ENCODE measurements around the gene WFDC5.
A peak's percentile ranks its signal among the peaks of the same experiment; 100 is the strongest.

Gene WFDC5

GRCh38 chr20:45105317-45105716 lies 9.7 kb downstream of the WFDC5 start:
- H2BK12ac ChIP-seq (ENCODE audit: low read length): no peak overlapping the region
- no peak overlapping the region for H4K91ac ChIP-seq (ENCODE audit: low read depth, low read length)
- peaks cover 0 to 10% of the 10 kb centered on the region in 2 experiments for H3K4me1 ChIP-seq (ENCODE audit: control insufficient read depth in 1 of 2, insufficient read depth in 2 of 2, low read length in 2 of 2)
- no peak overlapping the region for H2BK5ac ChIP-seq (ENCODE audit: low read depth, low read length, poor library complexity)
- no peak overlapping the region for H4K8ac ChIP-seq (ENCODE audit: low read depth, low read length)
- no peak overlapping the region for H3K23ac ChIP-seq (ENCODE audit: low read length)
- H2AFZ ChIP-seq (ENCODE audit: insufficient read depth, low read length, poor library complexity): no peak overlapping the region
- no peaks in the 10 kb centered on the region for H3K36me3 ChIP-seq (ENCODE audit: control insufficient read depth in 1 of 2, insufficient read depth in 2 of 2, low read length in 2 of 2)
- WGBS (ENCODE audit: extremely low coverage, insufficient coverage, insufficient read length): no CpG with 5 or more reads among the region's 2 CpGs
- peak overlapping the region; percentile 10 for H3K27ac ChIP-seq (ENCODE audit: low read depth, low read length)
- no peak overlapping the region for H3K14ac ChIP-seq (ENCODE audit: low read length)
- H2BK120ac ChIP-seq (ENCODE audit: insufficient read depth, low read length, poor library complexity): peak overlapping the region; percentile 13
- H3K18ac ChIP-seq (ENCODE audit: low read length): no peak overlapping the region
- peaks cover under 1% of the 10 kb centered on the region for H3K9me3 ChIP-seq (ENCODE audit: insufficient read depth, low read depth, low read length)
- no peak overlapping the region for H3K4ac ChIP-seq (ENCODE audit: low read depth, low read length)
- no peaks in the 10 kb centered on the region for H3K27me3 ChIP-seq (ENCODE audit: insufficient read depth, low read length)
- H2AK5ac ChIP-seq (ENCODE audit: low read length): no peak overlapping the region
- no peak overlapping the region for H3K4me2 ChIP-seq (ENCODE audit: low read length)
- H3K4me3 ChIP-seq (ENCODE audit: low read depth, low read length): no peak overlapping the region
- H3K79me2 ChIP-seq (ENCODE audit: control insufficient read depth, insufficient read depth, low read length, poor library complexity): no peaks in the 10 kb centered on the region
- H3K79me1 ChIP-seq (ENCODE audit: low read length): peaks cover 5% of the 10 kb centered on the region
- no peak overlapping the region for H4K12ac ChIP-seq (ENCODE audit: low read depth, low read length)
- H3K9ac ChIP-seq (ENCODE audit: low read length): no peak overlapping the region
- no peak for DNase-seq

GRCh38 chr20:45104786-45105185 lies 10.2 kb downstream of the WFDC5 start:
- H3K14ac ChIP-seq (ENCODE audit: low read length): no peak overlapping the region
- no peak overlapping the region for H2AFZ ChIP-seq (ENCODE audit: insufficient read depth, low read length, poor library complexity)
- no peaks in the 10 kb centered on the region for H3K27me3 ChIP-seq (ENCODE audit: insufficient read depth, low read length)
- H4K91ac ChIP-seq (ENCODE audit: low read depth, low read length): no peak overlapping the region
- H2BK120ac ChIP-seq (ENCODE audit: insufficient read depth, low read length, poor library complexity): no peak overlapping the region
- H2BK5ac ChIP-seq (ENCODE audit: low read depth, low read length, poor library complexity): no peak overlapping the region
- peak overlapping the region; percentile 10 for H3K27ac ChIP-seq (ENCODE audit: low read depth, low read length)
- peak; percentile 83 to 85 for DNase-seq
- H3K23ac ChIP-seq (ENCODE audit: low read length): no peak overlapping the region
- H2AK5ac ChIP-seq (ENCODE audit: low read length): no peak overlapping the region
- H4K8ac ChIP-seq (ENCODE audit: low read depth, low read length): no peak overlapping the region
- no peak overlapping the region for H2BK12ac ChIP-seq (ENCODE audit: low read length)
- H3K18ac ChIP-seq (ENCODE audit: low read length): no peak overlapping the region
- no peaks in the 10 kb centered on the region for H3K9me3 ChIP-seq (ENCODE audit: insufficient read depth, low read depth, low read length)
- peaks cover 0 to 10% of the 10 kb centered on the region in 2 experiments for H3K4me1 ChIP-seq (ENCODE audit: control insufficient read depth in 1 of 2, insufficient read depth in 2 of 2, low read length in 2 of 2)
- no peak overlapping the region for H3K9ac ChIP-seq (ENCODE audit: low read length)
- H3K79me2 ChIP-seq (ENCODE audit: control insufficient read depth, insufficient read depth, low read length, poor library complexity): no peaks in the 10 kb centered on the region
- no peak overlapping the region for H4K12ac ChIP-seq (ENCODE audit: low read depth, low read length)
- no CpG with 5 or more reads among the region's 5 CpGs for WGBS (ENCODE audit: extremely low coverage, insufficient coverage, insufficient read length)
- no peak overlapping the region for H3K4ac ChIP-seq (ENCODE audit: low read depth, low read length)
- H3K4me3 ChIP-seq (ENCODE audit: low read depth, low read length): no peak overlapping the region
- H3K36me3 ChIP-seq (ENCODE audit: control insufficient read depth in 1 of 2, insufficient read depth in 2 of 2, low read length in 2 of 2): no peaks in the 10 kb centered on the region
- no peak overlapping the region for H3K4me2 ChIP-seq (ENCODE audit: low read length)
- peaks cover 5% of the 10 kb centered on the region for H3K79me1 ChIP-seq (ENCODE audit: low read length)

GRCh38 chr20:45103072-45103471 lies 11.9 kb downstream of the WFDC5 start:
- Histone ChIP-seq H3K36me3 (ENCODE audit: control insufficient read depth in 1 of 2, insufficient read depth in 2 of 2, low read length in 2 of 2) (peaks cover 0 to 2% of the 10 kb centered on the region in 2 experiments), H3K18ac (ENCODE audit: low read length) (no peak overlapping the region), H3K23ac (ENCODE audit: low read length) (no peak overlapping the region), H2BK5ac (ENCODE audit: low read depth, low read length, poor library complexity) (no peak overlapping the region), H3K4me3 (ENCODE audit: low read depth, low read length) (no peak overlapping the region), H2BK120ac (ENCODE audit: insufficient read depth, low read length, poor library complexity) (no peak overlapping the region), H3K27me3 (ENCODE audit: insufficient read depth, low read length) (no peaks in the 10 kb centered on the region), H4K91ac (ENCODE audit: low read depth, low read length) (no peak overlapping the region), H3K9ac (ENCODE audit: low read length) (no peak overlapping the region), H2BK12ac (ENCODE audit: low read length) (peak overlapping the region; percentile 39), H4K12ac (ENCODE audit: low read depth, low read length) (no peak overlapping the region), H3K14ac (ENCODE audit: low read length) (no peak overlapping the region), H3K4me1 (ENCODE audit: control insufficient read depth in 1 of 2, insufficient read depth in 2 of 2, low read length in 2 of 2) (peaks cover 0 to 10% of the 10 kb centered on the region in 2 experiments), H3K79me1 (ENCODE audit: low read length) (peaks cover 5% of the 10 kb centered on the region), H3K27ac (ENCODE audit: low read depth, low read length) (no peak overlapping the region), H3K4ac (ENCODE audit: low read depth, low read length) (no peak overlapping the region), H2AFZ (ENCODE audit: insufficient read depth, low read length, poor library complexity) (no peak overlapping the region), H4K8ac (ENCODE audit: low read depth, low read length) (no peak overlapping the region), H3K9me3 (ENCODE audit: insufficient read depth, low read depth, low read length) (peaks cover under 1% of the 10 kb centered on the region), H2AK5ac (ENCODE audit: low read length) (no peak overlapping the region), H3K79me2 (ENCODE audit: control insufficient read depth, insufficient read depth, low read length, poor library complexity) (no peaks in the 10 kb centered on the region), H3K4me2 (ENCODE audit: low read length) (no peak overlapping the region)
- no CpG with 5 or more reads among the region's 2 CpGs for WGBS (ENCODE audit: extremely low coverage, insufficient coverage, insufficient read length)
- DNase-seq: no peak

- H3K9ac ChIP-seq (ENCODE audit: low read length): no peak overlapping the region
- H2BK5ac ChIP-seq (ENCODE audit: low read depth, low read length, poor library complexity): no peak overlapping the region
- H3K4me2 ChIP-seq (ENCODE audit: low read length): peak overlapping the region; percentile 58
- H3K18ac ChIP-seq (ENCODE audit: low read length): peak overlapping the region; percentile 41
- no CpG with 5 or more reads among the region's 6 CpGs for WGBS (ENCODE audit: extremely low coverage, insufficient coverage, insufficient read length)
- no peak overlapping the region for H3K23ac ChIP-seq (ENCODE audit: low read length)
- DNase-seq: no peak
- no peak overlapping the region for H4K12ac ChIP-seq (ENCODE audit: low read depth, low read length)
- peaks cover 6% of the 10 kb centered on the region for H3K9me3 ChIP-seq (ENCODE audit: insufficient read depth, low read depth, low read length)
- H3K4me3 ChIP-seq (ENCODE audit: low read depth, low read length): no peak overlapping the region
- no peaks in the 10 kb centered on the region for H3K79me2 ChIP-seq (ENCODE audit: control insufficient read depth, insufficient read depth, low read length, poor library complexity)
- peak overlapping the region; percentile 89 for H4K8ac ChIP-seq (ENCODE audit: low read depth, low read length)
- H2AK5ac ChIP-seq (ENCODE audit: low read length): peak overlapping the region; percentile 5
- H3K4ac ChIP-seq (ENCODE audit: low read depth, low read length): peak overlapping the region; percentile 22
- peak overlapping the region; percentile 11 for H3K14ac ChIP-seq (ENCODE audit: low read length)
- H3K4me1 ChIP-seq (ENCODE audit: control insufficient read depth in 1 of 2, insufficient read depth in 2 of 2, low read length in 2 of 2): peaks cover 0 to 10% of the 10 kb centered on the region in 2 experiments
- no peak overlapping the region for H2AFZ ChIP-seq (ENCODE audit: insufficient read depth, low read length, poor library complexity)
- H2BK12ac ChIP-seq (ENCODE audit: low read length): peak overlapping the region; percentile 6
- H2BK120ac ChIP-seq (ENCODE audit: insufficient read depth, low read length, poor library complexity): peak overlapping the region; percentile 70
- H3K27me3 ChIP-seq (ENCODE audit: insufficient read depth, low read length): no peaks in the 10 kb centered on the region
- H4K91ac ChIP-seq (ENCODE audit: low read depth, low read length): peak overlapping the region; percentile 50
- peaks cover 7 to 10% of the 10 kb centered on the region in 2 experiments for H3K36me3 ChIP-seq (ENCODE audit: control insufficient read depth in 1 of 2, insufficient read depth in 2 of 2, low read length in 2 of 2)
- no peak overlapping the region for H3K27ac ChIP-seq (ENCODE audit: low read depth, low read length)
- H3K79me1 ChIP-seq (ENCODE audit: low read length): peaks cover 5% of the 10 kb centered on the region
Measured at GRCh38 chr20:45101333-45101850, 13.6 kb downstream of the WFDC5 start.

Data from trophoblast cell (in vitro differentiated cells and primary cell).